NB4 (cell line): ENCODE measurements around the gene GPR39.

Experiments used
- DNase-seq: peaks from one replicate; pipeline ENCODE4 v3.0.0; 2010; ENCODE audit warnings: low read depth
- H3K4me3 ChIP-seq: one replicate; pipeline ENCODE4 v1.5.1; 2011; ENCODE audit warnings: mild to moderate bottlenecking, low read depth, low read length, moderate library complexity
- MAX ChIP-seq: IDR thresholded peaks from 2 replicates; pipeline ENCODE4 v1.6.1; 2011; ENCODE audit warnings: low read depth, low read length
- MYC ChIP-seq: IDR thresholded peaks from 2 replicates; pipeline ENCODE4 v1.6.1; 2011; ENCODE audit warnings: low read depth, low read length
- POLR2A ChIP-seq: IDR thresholded peaks from 2 replicates; pipeline ENCODE4 v1.6.1; 2011; ENCODE audit warnings: mild to moderate bottlenecking; ENCODE audit not compliant: insufficient read length; ENCODE audit errors: extremely low read depth
- TF ChIP-seq, protein P1 (sequence below): IDR thresholded peaks from one replicate; pipeline ENCODE4 v1.5.1; 2012; ENCODE audit warnings: low read depth, low read length

Gene GPR39

DNA sequence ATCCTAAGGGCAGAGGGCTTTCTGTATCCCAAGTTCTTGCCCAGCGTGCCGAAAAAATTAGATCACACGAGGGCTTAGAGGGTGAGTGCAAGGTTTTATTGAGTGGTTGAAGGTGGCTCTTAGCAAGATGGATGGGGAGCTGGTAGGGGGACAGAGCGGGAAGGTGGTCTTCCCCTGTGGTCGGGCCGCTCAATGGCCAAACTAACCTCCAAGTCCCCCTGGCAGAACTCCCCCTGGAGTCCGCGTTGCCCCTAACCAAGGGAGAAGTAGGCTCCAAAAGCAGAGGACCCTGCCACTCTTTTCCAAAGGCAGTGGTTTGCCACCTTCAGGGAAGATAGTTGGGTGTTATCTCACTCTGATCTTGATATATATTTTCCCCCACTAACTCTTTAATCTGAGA lies 190.0 kb downstream of the GPR39 start:
- TF ChIP-seq MAX (no peak), MYC (no peak), POLR2A (no peak)
- TF ChIP-seq, protein P1, sequence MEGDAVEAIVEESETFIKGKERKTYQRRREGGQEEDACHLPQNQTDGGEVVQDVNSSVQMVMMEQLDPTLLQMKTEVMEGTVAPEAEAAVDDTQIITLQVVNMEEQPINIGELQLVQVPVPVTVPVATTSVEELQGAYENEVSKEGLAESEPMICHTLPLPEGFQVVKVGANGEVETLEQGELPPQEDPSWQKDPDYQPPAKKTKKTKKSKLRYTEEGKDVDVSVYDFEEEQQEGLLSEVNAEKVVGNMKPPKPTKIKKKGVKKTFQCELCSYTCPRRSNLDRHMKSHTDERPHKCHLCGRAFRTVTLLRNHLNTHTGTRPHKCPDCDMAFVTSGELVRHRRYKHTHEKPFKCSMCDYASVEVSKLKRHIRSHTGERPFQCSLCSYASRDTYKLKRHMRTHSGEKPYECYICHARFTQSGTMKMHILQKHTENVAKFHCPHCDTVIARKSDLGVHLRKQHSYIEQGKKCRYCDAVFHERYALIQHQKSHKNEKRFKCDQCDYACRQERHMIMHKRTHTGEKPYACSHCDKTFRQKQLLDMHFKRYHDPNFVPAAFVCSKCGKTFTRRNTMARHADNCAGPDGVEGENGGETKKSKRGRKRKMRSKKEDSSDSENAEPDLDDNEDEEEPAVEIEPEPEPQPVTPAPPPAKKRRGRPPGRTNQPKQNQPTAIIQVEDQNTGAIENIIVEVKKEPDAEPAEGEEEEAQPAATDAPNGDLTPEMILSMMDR = no peak
- H3K4me3 ChIP-seq = no peak overlapping the region
- DNase-seq = no peak

DNA sequence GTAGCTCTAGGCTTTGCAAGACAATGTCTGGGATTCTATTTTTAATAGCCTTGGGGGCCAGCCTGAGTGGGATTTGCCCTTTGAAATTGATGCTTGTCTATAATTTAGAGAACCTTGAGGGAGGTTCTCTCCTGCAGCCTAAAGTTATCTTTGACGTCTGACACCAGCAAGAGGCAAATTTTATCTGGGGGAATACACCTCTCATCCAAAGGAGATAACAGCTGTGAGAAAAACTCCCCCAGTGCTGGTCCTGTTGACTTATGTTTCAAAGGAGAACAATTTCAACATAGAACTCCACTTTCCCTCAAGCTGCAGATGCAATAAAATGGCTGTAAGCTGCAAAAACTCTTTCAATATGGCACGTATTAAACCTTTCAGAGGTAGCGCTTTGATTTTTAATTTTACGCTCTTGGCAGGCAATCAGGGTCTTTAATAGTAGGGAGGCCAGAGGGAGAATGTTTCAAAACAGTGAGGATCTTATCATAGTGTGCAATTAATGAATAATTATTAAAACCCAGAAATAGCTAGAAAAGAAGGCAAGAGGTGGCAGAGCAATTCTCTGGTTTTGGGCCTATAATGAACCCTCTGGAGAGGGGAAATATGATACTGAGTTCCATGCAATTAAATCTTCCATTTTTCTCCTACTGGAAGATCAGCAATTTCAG lies 191.0 kb downstream of the GPR39 start:
- no peak for TF ChIP-seq POLR2A
- TF ChIP-seq, protein P1 = no peak
- H3K4me3 ChIP-seq = no peak overlapping the region
- DNase-seq = no peak

DNA sequence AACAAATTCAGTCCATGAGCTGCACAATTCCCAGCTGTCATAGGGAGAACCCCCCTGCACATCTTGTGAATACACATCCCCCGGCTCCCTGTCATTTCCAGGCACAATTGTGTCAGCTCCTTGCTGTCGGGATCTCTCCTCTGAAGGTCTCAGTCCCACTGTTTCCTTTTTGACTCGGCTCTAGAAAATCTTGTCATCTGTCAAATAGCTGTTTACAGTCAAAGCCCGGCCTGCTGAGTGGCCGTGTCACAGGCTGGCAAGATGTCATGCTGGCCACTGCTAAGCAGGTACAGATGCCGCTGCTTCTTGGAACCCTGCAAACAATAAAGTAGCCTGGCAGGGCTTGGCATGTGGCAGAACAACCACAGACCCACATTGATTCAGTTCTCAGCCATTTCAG lies 191.7 kb downstream of the GPR39 start:
- no peak for DNase-seq
- H3K4me3 ChIP-seq = no peak overlapping the region
- TF ChIP-seq MYC (no peak), POLR2A (no peak), MAX (no peak)
- TF ChIP-seq, protein P1 = no peak

DNA sequence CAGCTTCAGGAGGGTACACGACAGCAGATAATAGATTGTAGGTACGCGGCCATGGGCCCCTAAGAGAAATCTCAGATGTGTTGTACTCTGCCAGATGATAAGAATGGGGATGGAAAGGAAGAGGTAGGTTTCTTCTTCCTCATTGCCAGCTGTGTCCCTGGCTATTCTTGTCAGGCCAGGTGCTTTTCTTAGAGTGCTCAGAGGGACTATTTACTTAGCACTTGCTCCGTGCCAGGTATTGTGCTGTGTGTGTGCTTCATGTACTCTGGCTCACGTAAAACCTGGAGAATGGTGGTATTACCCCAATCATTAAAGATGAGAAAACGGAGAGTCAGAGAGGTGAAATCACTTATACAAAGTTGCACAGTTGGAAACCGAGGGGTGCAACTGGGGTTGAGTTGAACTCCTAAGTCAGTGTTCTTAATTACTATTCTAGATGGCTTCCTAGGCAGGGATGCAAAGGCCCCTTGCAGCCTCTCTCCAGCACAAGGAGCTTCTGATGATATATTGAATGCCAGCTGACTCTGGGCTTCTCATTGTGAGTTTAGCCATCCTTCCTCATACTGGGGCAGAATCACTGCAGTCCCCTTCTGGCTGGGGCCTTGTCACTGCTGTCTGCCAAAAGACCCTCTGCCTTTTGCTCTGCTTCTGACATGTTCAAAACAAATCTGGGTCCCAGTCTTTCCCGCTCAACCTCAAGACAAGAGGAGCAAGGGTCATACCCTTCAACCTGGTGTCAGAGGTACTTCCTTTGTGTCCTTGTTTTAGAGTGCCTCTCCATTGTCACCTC lies 192.7 kb downstream of the GPR39 start:
- TF ChIP-seq, protein P1 = no peak
- no peak for TF ChIP-seq MYC
- TF ChIP-seq MAX = no peak
- TF ChIP-seq POLR2A = no peak
- DNase-seq = no peak

GRCh38 chr2:132611719-132612118 lies 195.1 kb downstream of the GPR39 start:
- no peak for TF ChIP-seq MAX
- no peak for TF ChIP-seq POLR2A
- H3K4me3 ChIP-seq = no peak overlapping the region
- DNase-seq = no peak

More for the DNA sequence above, 192.7 kb downstream of the GPR39 start:
- no peak overlapping the region for H3K4me3 ChIP-seq

GRCh38 chr2:132615329-132616085 lies 198.9 kb downstream of the GPR39 start:
- no peak for DNase-seq
- H3K4me3 ChIP-seq = no peak overlapping the region
- TF ChIP-seq POLR2A (no peak), MAX (no peak), MYC (no peak)
- TF ChIP-seq, protein P1 = no peak
